Lower leg skin (tissue), 4 donors: Measurements from ENCODE around the gene GJB5. TPM values are rescaled to one million over a fixed set of nuclear protein-coding genes. Genes with fewer than 3 reads are reported as not detected.

Source experiments
- DNase-seq, 2 donors: peaks; one replicate each; pipeline ENCODE4 v3.0.0-alpha.2; 2019; ENCODE audit warnings: low spot score in 2 of 2
- H3K4me3 ChIP-seq: fragments of 200-600 bp; sonication (generic); 2 replicates; pipeline ENCODE4 v1.5.1; 2017; ENCODE audit warnings: mild to moderate bottlenecking, low read depth; ENCODE audit not compliant: poor library complexity, severe bottlenecking
- CTCF ChIP-seq, 3 donors: fragments of 450-650 bp; IDR thresholded peaks; one replicate each; pipeline ENCODE4 v1.5.1; 2016; ENCODE audit warnings: antibody characterized with exemption in 3 of 3, mild to moderate bottlenecking in 3 of 3, moderate library complexity in 2 of 3
- POLR2A ChIP-seq, 2 donors: fragments of 450-650 bp; IDR thresholded peaks; one replicate each; pipeline ENCODE4 v1.6.1; 2016 to 2017; ENCODE audit warnings: antibody characterized with exemption in 2 of 2, mild to moderate bottlenecking in 1 of 2, moderate library complexity in 1 of 2
- WGBS, 2 donors: methylation state at CpG; one replicate each; pipeline ENCODE4 v1.1.5; 2018; 5-methylcytosine and 5-hydroxymethylcytosine counted together
- intact Hi-C: fragments of 100-400 bp; cut with DNase I; formaldehyde crosslinking; loops from one replicate; pipeline ENCODE4 v1.15.0; 2023; ENCODE audit warnings: low total_unique reads
- total RNA-seq, 4 donors: library from RNA; depleted of rRNA; stranded (reverse); fragments of >200 nt; gene quantifications; one replicate each; pipeline ENCODE4 v1.1.0, GENCODE V29; 2016

GJB5 gene
- total RNA-seq, 4 donors from 2014 or later: 105 to 156 (median 134) TPM

- WGBS, 2 donors: 6 to 8% methylated on average over 9 to 18 of the region's 18 CpGs
- H3K4me3 ChIP-seq: peak overlapping the region; percentile 37
- TF ChIP-seq CTCF (IDR thresholded peaks at IDR 0.05) (no peak), POLR2A (IDR thresholded peaks at IDR 0.05) (no peak)
- intact Hi-C loops: no loop called here
- peak in 1 of 2 donors; percentile 86 for DNase-seq
Observed at GRCh38 chr1:34781844-34782391, 27.1 kb downstream of the GJB5 start.

- intact Hi-C loops: loop anchor here (5.0 kb wide), 1 partner anchor 63 kb away; no protein-coding TSS in a partner anchor
- no peak overlapping the region for H3K4me3 ChIP-seq
- no peak for TF ChIP-seq CTCF (IDR thresholded peaks at IDR 0.05)
- no peak for TF ChIP-seq POLR2A (IDR thresholded peaks at IDR 0.05)
- DNase-seq: peak in 1 of 2 donors; percentile 85
- 84% methylated on average over 21 to 28 of the region's 28 CpGs for WGBS, 2 donors
Observed at GRCh38 chr1:34784751-34785221, 29.9 kb downstream of the GJB5 start.

- TF ChIP-seq POLR2A (IDR thresholded peaks at IDR 0.05): no peak
- TF ChIP-seq CTCF (IDR thresholded peaks at IDR 0.05): no peak
- peak in 1 of 2 donors; percentile 81 for DNase-seq
- WGBS, 2 donors: 72 to 76% methylated on average over 22 of the region's 22 CpGs
- no peak overlapping the region for H3K4me3 ChIP-seq
- intact Hi-C loops: loop anchor here (5.0 kb wide), 1 partner anchor 62 kb away; no protein-coding TSS in a partner anchor
Observed at GRCh38 chr1:34785231-34785874, 30.5 kb downstream of the GJB5 start.

GRCh38 chr1:34785875-34786470, 31.1 kb downstream of the GJB5 start:
- no peak overlapping the region for H3K4me3 ChIP-seq
- intact Hi-C loops: loop anchor here (5.0 kb wide), 1 partner anchor 61 kb away; no protein-coding TSS in a partner anchor
- DNase-seq: peak in 1 of 2 donors; percentile 74
- 60 to 61% methylated on average over 4 of the region's 4 CpGs for WGBS, 2 donors
- TF ChIP-seq CTCF (IDR thresholded peaks at IDR 0.05): no peak
- no peak for TF ChIP-seq POLR2A (IDR thresholded peaks at IDR 0.05)

- TF ChIP-seq POLR2A (IDR thresholded peaks at IDR 0.05): no peak
- peak in 1 of 3 donors; percentile 69 for TF ChIP-seq CTCF (IDR thresholded peaks at IDR 0.05)
- intact Hi-C loops: loop anchor here (5.0 kb wide), 1 partner anchor 61 kb away; no protein-coding TSS in a partner anchor
- no peak overlapping the region for H3K4me3 ChIP-seq
- DNase-seq: peak; percentile 75 to 89
- WGBS, 2 donors: 48 to 49% methylated on average over 14 of the region's 14 CpGs
Observed at GRCh38 chr1:34786521-34787325, 31.9 kb downstream of the GJB5 start.
